ENCODE data around the gene CTSH. TPM values are rescaled to one million over a fixed set of nuclear protein-coding genes. Genes with fewer than 3 reads are reported as not detected.

CTSH gene
- total RNA-seq, 1 experiment from 2014 or later: 178 TPM

- TF ChIP-seq SIN3A (IDR thresholded peaks at IDR 0.05; ENCODE audit: borderline replicate concordance, insufficient read depth, low read depth, low read length): no peak
- TF ChIP-seq CTCF (IDR thresholded peaks at IDR 0.05): no peak
- no peak for TF ChIP-seq TCF7L2 (IDR thresholded peaks at IDR 0.05; ENCODE audit: low read depth, low read length)
- no peak for TF ChIP-seq REST (IDR thresholded peaks at IDR 0.05; ENCODE audit: insufficient read depth in 1 of 2, low read depth in 2 of 2, low read length in 1 of 2)
- TF ChIP-seq POLR2AphosphoS5 (IDR thresholded peaks at IDR 0.05; ENCODE audit: low read depth, low read length): no peak
- Histone ChIP-seq H3K9me3 (ENCODE audit: control insufficient read depth, insufficient read depth, low read depth, low read length) (no peaks in the 10 kb centered on the region), H3K4me1 (ENCODE audit: control insufficient read depth, insufficient read depth, low read length) (peaks cover 7% of the 10 kb centered on the region), H3K4me3 (ENCODE audit: low read depth in 2 of 2, low read length in 2 of 2) (no peak overlapping the region), H3K36me3 (ENCODE audit: control insufficient read depth, insufficient read depth, low read length) (no peaks in the 10 kb centered on the region), H3K27ac (ENCODE audit: low read length) (no peak overlapping the region), H3K27me3 (ENCODE audit: control insufficient read depth, insufficient read depth, low read length) (no peaks in the 10 kb centered on the region)
- intact Hi-C loops (cut with micrococcal nuclease; ENCODE audit: unreplicated experiment): no loop called here
- ChIA-PET CTCF (no interaction called here), POLR2A (no interaction called here)
- ATAC-seq (no peak), DNase-seq (ENCODE audit: low read depth, low spot score) (no peak)
- BruUV-seq (replicated peaks): no TSS peak
- in situ Hi-C loops (cut with HindIII; ENCODE audit: low pct_unique_long_range_greater_than_20kb, low sequenced_read_pairs): no loop called here
Observed at GRCh38 chr15:78983146-78983918, 38.5 kb upstream of the CTSH start.

GRCh38 chr15:78982736-78983135 lies 37.9 kb upstream of the CTSH start:
- POLR2A ChIA-PET: no interaction called here
- H3K36me3 ChIP-seq (ENCODE audit: control insufficient read depth, insufficient read depth, low read length): no peaks in the 10 kb centered on the region
- intact Hi-C loops (cut with micrococcal nuclease; ENCODE audit: unreplicated experiment) (no loop called here), in situ Hi-C loops (cut with HindIII; ENCODE audit: low pct_unique_long_range_greater_than_20kb, low sequenced_read_pairs) (no loop called here)
- no peak overlapping the region for H3K4me3 ChIP-seq (ENCODE audit: low read depth in 2 of 2, low read length in 2 of 2)
- H3K9me3 ChIP-seq (ENCODE audit: control insufficient read depth, insufficient read depth, low read depth, low read length): no peaks in the 10 kb centered on the region
- no TSS peak for BruUV-seq (replicated peaks)
- CTCF ChIA-PET: no interaction called here
- no peak for ATAC-seq
- no peak for DNase-seq (ENCODE audit: low read depth, low spot score)
- TF ChIP-seq POLR2AphosphoS5 (IDR thresholded peaks at IDR 0.05; ENCODE audit: low read depth, low read length): no peak
- TF ChIP-seq CTCF (IDR thresholded peaks at IDR 0.05): no peak
- TF ChIP-seq SIN3A (IDR thresholded peaks at IDR 0.05; ENCODE audit: borderline replicate concordance, insufficient read depth, low read depth, low read length): no peak
- no peak for TF ChIP-seq REST (IDR thresholded peaks at IDR 0.05; ENCODE audit: insufficient read depth in 1 of 2, low read depth in 2 of 2, low read length in 1 of 2)
- TF ChIP-seq TCF7L2 (IDR thresholded peaks at IDR 0.05; ENCODE audit: low read depth, low read length): no peak
- H3K27ac ChIP-seq (ENCODE audit: low read length): no peak overlapping the region
- no peaks in the 10 kb centered on the region for H3K27me3 ChIP-seq (ENCODE audit: control insufficient read depth, insufficient read depth, low read length)
- peaks cover 5% of the 10 kb centered on the region for H3K4me1 ChIP-seq (ENCODE audit: control insufficient read depth, insufficient read depth, low read length)

All from Panc1 (cell line).